ENCODE results near the gene MECP2.

GRCh38 chrX:154115071-154115470 lies 17.6 kb upstream of the MECP2 start:
- TF ChIP-seq CTCF (conservative IDR thresholded peaks at IDR 0.05; ENCODE audit: low read length) (no peak), EZH2phosphoT487 (IDR thresholded peaks at IDR 0.05; ENCODE audit: borderline replicate concordance) (no peak)
